T-helper 1 cell treated with Interleukin-12 subunit alpha and Interleukin-12 subunit beta and Interleukin-4 antibody, amounts not matched to agents 30 μg/mL and 1 μg/mL, for 36 hours (primary cell): ENCODE measurements around the gene CEP170.
"Not testable (repeated sequence)": the region's sequence is repeated elsewhere in the genome, so short reads cannot be mapped to it uniquely, and the experiment has no call there.

Experiments
- H3K27ac Mint-ChIP-seq: one replicate; pipeline ENCODE4 v1.8.0; 2021; ENCODE audit warnings: mild to moderate bottlenecking, mixed read lengths
- H3K27me3 Mint-ChIP-seq: one replicate; pipeline ENCODE4 v1.8.0; 2021; ENCODE audit warnings: low read depth, mixed read lengths
- H3K36me3 Mint-ChIP-seq: one replicate; pipeline ENCODE4 v1.8.0; 2021; ENCODE audit warnings: low read depth, mixed read lengths
- H3K4me1 Mint-ChIP-seq: one replicate; pipeline ENCODE4 v1.8.0; 2021; ENCODE audit warnings: low read depth, mixed read lengths
- H3K4me3 Mint-ChIP-seq: one replicate; pipeline ENCODE4 v1.8.0; 2021; ENCODE audit warnings: mild to moderate bottlenecking, moderate library complexity, mixed read lengths
- H3K9me3 Mint-ChIP-seq: one replicate; pipeline ENCODE4 v1.8.0; 2021; ENCODE audit warnings: mixed read lengths

Gene CEP170

DNA sequence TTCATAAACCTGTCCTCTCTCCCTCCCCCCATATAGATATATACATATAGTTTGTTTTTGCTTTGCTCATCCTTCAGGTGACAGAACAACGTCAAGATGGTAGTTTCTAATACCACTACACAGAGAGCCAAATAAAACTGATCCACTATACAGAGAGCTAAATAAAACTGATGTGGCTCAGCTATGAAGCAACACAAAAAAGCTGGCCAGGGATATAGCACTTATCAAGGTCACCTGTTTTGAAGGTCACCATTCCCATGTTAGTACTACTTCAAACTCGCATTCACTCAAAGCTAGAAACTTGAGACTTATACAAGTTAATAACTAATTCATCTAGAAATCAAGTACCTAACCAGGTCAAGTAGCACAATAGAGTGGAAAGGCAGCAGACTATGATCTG lies 61.8 kb downstream of the CEP170 start:
- H3K27ac Mint-ChIP-seq, H3K4me1 Mint-ChIP-seq, H3K36me3 Mint-ChIP-seq, H3K4me3 Mint-ChIP-seq, H3K9me3 Mint-ChIP-seq, H3K27me3 Mint-ChIP-seq: not testable (repeated sequence)

DNA sequence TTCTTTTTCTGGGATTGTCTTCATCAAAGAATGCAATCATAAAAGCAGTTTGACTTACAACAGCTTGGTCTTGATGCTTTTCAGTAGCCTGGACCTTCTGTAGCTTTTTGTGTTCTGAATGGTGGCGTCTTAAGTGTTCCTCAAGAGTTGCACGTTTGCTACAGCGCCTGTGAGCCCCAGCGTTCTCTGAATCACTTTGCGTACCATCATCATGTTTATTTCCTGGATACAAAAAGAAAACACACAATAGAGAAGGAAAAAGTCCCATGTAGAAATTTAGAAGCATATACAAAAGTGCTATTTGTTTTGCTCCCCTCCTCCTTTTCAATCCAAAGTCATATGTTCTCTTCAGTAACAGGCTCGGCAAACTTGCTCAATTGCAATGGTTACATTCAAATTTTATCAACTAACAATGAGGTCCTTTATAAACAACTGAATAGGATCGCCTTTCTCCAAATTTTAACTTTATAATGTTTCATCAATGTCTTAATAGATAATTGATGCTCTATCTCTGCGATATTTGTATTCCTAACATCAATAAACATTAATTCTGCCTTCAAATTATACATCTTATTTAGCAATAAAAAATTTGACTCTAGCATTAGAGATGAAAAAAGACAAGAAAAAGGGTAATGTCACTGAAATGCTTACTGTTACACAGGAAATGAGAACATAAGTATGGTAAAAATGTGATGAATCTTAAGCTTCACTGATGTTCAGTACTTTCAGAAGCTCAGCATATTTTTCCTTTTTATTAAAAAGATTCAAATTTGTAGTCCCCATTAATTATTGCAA lies 68.7 kb downstream of the CEP170 start:
- not testable (repeated sequence) for H3K4me1 Mint-ChIP-seq, H3K27me3 Mint-ChIP-seq, H3K4me3 Mint-ChIP-seq, H3K9me3 Mint-ChIP-seq, H3K27ac Mint-ChIP-seq
- H3K36me3 Mint-ChIP-seq = peaks cover 17% of the 10 kb centered on the region

DNA sequence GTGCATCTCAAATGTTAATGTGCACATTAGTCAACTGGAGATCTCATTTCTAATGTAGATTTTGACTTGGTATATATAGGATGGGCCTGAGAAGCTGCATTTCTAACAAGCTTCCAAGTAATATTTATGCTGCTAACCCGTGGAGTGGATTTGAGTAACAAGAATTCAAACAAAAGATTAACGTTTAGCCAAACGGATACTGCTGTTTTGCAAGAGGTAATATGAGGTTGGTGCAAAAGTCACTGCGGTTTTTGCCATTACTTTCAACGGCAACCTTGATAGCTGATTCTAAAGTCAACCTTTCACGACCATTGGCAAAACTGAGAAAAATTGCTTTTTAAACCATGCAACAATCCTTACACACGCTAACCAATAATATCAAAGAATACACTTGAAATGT lies 70.3 kb downstream of the CEP170 start:
- peaks cover 14% of the 10 kb centered on the region for H3K36me3 Mint-ChIP-seq

DNA sequence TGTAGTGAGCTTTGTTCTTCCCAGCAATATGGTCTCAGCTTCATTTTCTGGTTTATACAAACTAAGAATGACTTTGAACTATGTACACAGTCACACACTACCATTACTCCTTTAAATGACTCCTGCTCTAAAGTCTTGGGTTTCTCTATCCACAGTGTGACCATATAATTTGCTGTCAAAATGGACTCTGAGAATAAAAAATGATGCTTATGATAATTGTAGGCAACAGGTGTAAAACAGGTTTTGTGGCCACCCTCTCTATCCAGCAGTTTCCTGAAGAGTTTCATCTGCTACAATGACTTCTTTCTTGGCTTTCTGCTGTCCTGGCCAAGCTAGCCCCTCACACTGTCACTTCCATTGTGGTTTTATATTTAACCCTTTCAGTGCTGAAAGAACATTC lies 71.4 kb downstream of the CEP170 start:
- H3K27me3 Mint-ChIP-seq = not testable (repeated sequence)

More for the DNA sequence above, 70.3 kb downstream of the CEP170 start:
- H3K9me3 Mint-ChIP-seq, H3K27me3 Mint-ChIP-seq, H3K4me1 Mint-ChIP-seq, H3K4me3 Mint-ChIP-seq, H3K27ac Mint-ChIP-seq: not testable (repeated sequence)

DNA sequence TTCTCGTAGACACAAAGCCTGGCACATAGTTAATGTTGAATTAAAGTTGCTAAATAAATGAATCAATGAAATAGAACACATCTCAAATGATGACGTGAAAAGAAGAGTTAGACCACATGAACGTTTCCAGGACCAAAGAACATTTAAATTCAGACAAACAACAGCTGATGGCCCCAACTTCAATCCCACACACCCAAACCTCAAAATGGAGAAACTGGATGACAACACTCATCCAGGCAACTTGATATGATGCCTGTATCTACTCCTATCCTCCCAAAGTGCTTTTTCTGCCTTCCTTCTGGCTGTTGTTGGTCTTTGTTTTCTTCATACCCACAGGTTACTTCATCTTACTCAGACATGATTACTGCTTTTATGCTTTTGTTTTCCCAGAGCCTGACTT lies 71.9 kb downstream of the CEP170 start:
- peaks cover 17% of the 10 kb centered on the region for H3K36me3 Mint-ChIP-seq
- not testable (repeated sequence) for H3K27ac Mint-ChIP-seq, H3K27me3 Mint-ChIP-seq, H3K4me3 Mint-ChIP-seq, H3K9me3 Mint-ChIP-seq
- peaks cover 12% of the 10 kb centered on the region for H3K4me1 Mint-ChIP-seq

More for the DNA sequence above, 71.4 kb downstream of the CEP170 start:
- H3K4me1 Mint-ChIP-seq = peaks cover 12% of the 10 kb centered on the region
- H3K36me3 Mint-ChIP-seq = peaks cover 17% of the 10 kb centered on the region
- not testable (repeated sequence) for H3K4me3 Mint-ChIP-seq, H3K27ac Mint-ChIP-seq, H3K9me3 Mint-ChIP-seq

DNA sequence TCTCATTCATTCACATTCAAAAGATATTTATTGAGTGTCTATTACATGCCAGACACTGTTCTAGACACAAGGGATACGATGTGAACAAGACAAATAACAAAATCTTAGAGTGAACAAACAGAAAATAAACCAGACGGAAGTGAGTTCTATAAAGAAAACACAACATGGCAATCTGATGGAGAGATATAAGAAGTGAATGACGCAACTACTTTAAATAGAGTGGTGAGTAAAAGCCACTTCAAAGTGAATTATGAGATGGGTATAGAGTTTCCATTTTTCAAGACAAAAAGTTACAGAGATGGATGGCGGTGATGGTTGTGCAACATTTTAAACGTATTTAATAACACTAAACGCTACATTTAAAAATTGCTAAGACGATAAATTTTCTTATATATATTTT lies 75.4 kb downstream of the CEP170 start:
- peak overlapping the region; percentile 5 for H3K27ac Mint-ChIP-seq

DNA sequence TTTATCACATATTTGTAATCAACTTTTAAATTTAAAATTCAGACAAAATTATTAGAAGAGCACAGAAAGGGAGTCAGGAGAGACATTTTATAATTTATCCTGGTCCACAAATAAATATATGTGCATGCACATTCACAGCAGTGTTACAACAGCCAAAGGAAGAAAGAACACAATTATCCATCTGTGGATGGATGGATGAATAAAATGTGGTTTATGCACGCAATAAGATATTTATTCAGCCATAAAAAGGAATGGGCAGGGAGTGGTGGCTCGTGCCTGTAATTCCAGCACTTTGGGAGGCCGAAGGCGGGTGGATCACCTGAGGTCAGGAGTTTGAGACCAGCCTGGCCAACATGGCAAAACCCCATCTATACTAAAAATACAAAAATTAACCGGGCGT lies 77.3 kb downstream of the CEP170 start:
- H3K4me1 Mint-ChIP-seq = peaks cover 12% of the 10 kb centered on the region
- not testable (repeated sequence) for H3K27me3 Mint-ChIP-seq, H3K4me3 Mint-ChIP-seq, H3K9me3 Mint-ChIP-seq, H3K36me3 Mint-ChIP-seq, H3K27ac Mint-ChIP-seq

More for the DNA sequence above, 75.4 kb downstream of the CEP170 start:
- H3K9me3 Mint-ChIP-seq = no peaks in the 10 kb centered on the region
- peaks cover 6% of the 10 kb centered on the region for H3K36me3 Mint-ChIP-seq
- H3K4me1 Mint-ChIP-seq = peaks cover 12% of the 10 kb centered on the region
- no peaks in the 10 kb centered on the region for H3K27me3 Mint-ChIP-seq
- H3K4me3 Mint-ChIP-seq = peak overlapping the region; percentile 38

DNA sequence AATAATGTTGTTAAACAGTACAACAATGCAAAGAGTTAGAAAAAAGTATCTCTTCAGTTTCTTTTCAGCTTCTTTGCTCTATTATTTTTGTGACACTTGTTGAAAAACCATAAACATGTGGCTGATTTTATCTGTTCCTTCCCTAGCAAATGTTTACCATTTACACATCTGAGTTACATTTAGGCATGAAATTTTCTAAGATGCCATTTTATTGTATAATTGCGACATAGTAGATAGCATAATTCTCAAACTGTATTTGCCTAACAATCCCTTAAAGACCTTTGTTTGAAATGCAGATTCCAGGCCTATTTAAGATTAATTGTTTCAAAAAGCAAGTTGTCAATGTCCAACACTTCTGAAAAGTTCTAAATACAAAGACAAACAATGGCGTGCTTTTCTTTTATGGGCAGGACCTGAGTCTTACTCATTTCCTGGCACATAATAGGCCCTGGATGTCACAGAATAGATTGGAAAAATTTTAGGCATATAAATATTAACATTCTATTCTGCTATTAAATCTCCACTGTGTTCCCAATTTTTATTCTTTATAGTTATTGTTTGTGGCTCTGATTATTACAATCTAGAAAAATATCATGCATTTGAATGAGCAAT lies 81.2 kb downstream of the CEP170 start:
- H3K27ac Mint-ChIP-seq, H3K27me3 Mint-ChIP-seq, H3K9me3 Mint-ChIP-seq, H3K36me3 Mint-ChIP-seq, H3K4me3 Mint-ChIP-seq, H3K4me1 Mint-ChIP-seq: not testable (repeated sequence)

DNA sequence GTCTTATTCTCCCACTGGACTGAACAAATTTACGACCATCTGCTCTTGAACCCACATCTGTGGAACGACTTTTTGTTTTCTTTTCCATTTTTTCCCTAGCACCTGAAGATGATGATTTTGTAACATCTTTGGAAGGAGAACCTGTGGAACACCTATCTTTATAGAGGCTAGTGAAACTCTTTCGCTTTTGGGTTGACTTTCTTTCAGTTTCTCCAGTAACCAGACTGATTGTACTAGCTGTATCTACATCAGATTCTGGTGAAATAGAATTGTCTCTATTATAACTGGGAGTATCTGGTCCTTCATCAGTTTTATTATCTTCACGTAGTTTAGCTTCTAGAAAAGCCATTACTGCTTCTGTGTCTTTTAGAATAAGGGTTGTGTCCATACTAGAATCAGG lies 90.2 kb downstream of the CEP170 start:
- H3K9me3 Mint-ChIP-seq, H3K4me1 Mint-ChIP-seq, H3K27me3 Mint-ChIP-seq, H3K27ac Mint-ChIP-seq, H3K4me3 Mint-ChIP-seq: not testable (repeated sequence)
- H3K36me3 Mint-ChIP-seq = peaks cover 14% of the 10 kb centered on the region

DNA sequence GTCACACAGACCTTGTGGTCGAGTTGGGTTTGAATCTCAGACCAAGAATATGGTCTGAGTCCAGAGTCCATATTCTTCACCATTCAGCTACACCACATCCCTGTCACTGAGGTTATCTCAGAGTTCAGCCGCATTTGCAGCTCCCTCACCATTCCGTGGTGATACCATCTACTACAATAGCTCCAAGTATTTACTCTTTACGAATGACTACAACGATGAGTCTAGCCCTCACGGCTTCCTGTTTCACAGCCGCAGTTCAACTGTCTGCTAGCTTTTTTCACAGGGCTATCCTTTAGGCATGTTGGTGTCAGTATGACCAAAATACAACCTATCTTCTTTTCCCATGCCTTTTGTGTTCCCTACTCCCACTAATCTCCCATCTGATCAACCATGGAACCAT lies 104.2 kb downstream of the CEP170 start:
- H3K27me3 Mint-ChIP-seq, H3K4me3 Mint-ChIP-seq, H3K4me1 Mint-ChIP-seq, H3K9me3 Mint-ChIP-seq, H3K27ac Mint-ChIP-seq: not testable (repeated sequence)
- peaks cover 19% of the 10 kb centered on the region for H3K36me3 Mint-ChIP-seq

DNA sequence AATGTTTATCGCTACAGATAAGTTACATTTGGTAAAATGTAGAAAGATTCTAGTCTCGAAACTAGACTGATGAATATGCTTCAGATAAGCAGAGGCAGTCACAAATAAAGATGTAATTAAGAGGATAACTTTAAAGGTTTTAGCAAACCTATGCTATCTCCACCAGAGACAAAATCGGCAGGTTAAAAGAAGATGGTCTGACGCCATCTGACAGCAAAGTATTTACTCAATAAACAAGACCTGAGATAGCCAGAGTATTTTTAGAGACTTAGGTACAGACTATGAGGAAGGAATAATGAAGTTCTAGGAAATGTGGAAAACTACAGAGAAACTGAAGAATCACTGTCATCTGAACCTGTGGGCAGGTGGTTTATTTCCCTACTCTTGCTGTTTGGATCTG lies 106.0 kb downstream of the CEP170 start:
- not testable (repeated sequence) for H3K27me3 Mint-ChIP-seq, H3K4me1 Mint-ChIP-seq, H3K4me3 Mint-ChIP-seq, H3K9me3 Mint-ChIP-seq, H3K27ac Mint-ChIP-seq, H3K36me3 Mint-ChIP-seq

DNA sequence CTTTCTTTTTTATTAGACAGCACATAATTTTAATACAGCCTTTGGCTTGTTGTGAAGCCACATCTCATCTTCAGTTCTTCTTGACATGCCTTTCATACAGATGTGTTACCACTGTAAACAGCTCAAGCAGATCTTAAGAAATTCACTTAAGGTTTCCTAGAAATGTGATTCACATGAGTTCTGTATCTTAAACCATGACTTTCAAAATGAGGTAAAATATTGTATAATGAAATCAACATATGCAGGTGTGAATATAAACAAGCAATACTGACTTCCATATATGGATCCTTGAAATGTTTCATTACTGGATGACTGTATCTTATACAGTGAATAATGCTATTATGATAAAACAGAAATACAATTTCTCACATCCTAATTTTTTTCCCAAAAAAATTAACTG lies 107.7 kb downstream of the CEP170 start:
- H3K27ac Mint-ChIP-seq, H3K36me3 Mint-ChIP-seq, H3K9me3 Mint-ChIP-seq, H3K4me3 Mint-ChIP-seq, H3K27me3 Mint-ChIP-seq, H3K4me1 Mint-ChIP-seq: not testable (repeated sequence)

DNA sequence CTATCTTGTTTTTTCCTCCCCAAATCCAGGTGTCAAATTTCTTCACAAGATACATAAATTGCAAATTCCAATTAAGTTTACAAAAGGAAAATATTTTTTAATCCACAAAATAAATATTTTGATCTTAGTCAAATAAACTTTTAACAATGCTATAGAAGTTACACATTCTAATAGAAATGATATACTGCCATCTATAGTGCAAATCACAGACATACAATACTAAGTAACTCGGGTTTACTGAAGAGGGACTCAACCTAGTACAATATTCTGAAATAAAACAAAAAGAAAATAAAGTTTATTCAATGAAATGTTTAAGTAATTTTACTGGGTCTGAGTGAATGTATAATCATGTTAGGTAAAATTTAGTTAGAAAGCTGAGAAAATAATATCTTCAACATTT lies 114.6 kb downstream of the CEP170 start:
- not testable (repeated sequence) for H3K36me3 Mint-ChIP-seq, H3K4me1 Mint-ChIP-seq, H3K27ac Mint-ChIP-seq, H3K9me3 Mint-ChIP-seq, H3K27me3 Mint-ChIP-seq, H3K4me3 Mint-ChIP-seq

DNA sequence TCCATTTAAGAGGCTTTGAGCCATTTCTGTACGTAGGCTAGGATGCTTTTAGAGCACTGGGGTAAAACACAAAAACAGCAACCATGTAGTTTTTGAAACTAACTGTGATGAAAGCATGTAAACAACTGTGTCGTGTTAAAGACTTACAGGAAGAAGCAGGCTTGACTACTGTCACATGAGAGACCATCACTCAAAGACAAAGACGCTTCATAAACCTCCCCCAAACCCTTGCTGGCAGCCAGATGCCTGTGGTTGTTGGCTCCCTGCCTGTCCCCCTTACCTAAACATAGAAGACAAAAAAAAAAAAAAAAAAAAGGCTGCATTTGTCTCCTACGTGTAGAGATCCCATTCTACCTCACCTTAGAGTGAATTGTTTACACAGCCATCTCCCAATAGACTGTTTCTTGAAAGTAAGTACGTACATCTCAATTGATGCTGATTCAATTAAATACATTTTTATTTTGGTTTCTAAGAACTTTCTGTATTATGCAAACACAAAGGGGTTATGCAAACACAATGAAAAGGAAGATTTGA lies 132.1 kb downstream of the CEP170 start:
- not testable (repeated sequence) for H3K4me3 Mint-ChIP-seq, H3K36me3 Mint-ChIP-seq, H3K27me3 Mint-ChIP-seq, H3K27ac Mint-ChIP-seq, H3K4me1 Mint-ChIP-seq, H3K9me3 Mint-ChIP-seq

DNA sequence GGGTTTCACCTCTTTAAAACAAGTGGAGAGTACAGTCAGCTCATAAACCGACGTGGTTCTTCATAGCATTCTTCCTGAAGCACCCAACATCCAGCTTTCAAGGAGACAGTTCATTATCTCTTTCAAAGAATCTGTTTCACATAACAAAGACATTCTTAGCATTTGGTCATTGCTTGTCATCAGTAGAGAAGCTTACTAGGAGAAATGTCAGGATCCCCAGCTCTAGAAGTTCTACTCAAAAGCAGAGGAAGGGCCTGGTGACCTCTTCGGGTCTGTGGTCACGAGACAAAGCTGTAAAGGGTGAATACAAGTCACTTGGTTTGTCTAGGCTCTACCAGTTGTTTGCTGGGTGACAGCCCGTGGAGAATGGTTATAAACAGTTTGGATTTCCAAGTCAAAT lies 133.1 kb downstream of the CEP170 start:
- not testable (repeated sequence) for H3K4me3 Mint-ChIP-seq, H3K27me3 Mint-ChIP-seq, H3K9me3 Mint-ChIP-seq, H3K36me3 Mint-ChIP-seq, H3K4me1 Mint-ChIP-seq, H3K27ac Mint-ChIP-seq
